Breast epithelium (tissue), 3 donors: ENCODE measurements around the gene AQP10.

Experiments used
- CTCF ChIP-seq, 3 donors: fragments of 450-650 bp; IDR thresholded peaks; one replicate each; pipeline ENCODE4 v1.5.1; 2016 to 2017; ENCODE audit warnings: antibody characterized with exemption in 3 of 3, mild to moderate bottlenecking in 3 of 3, moderate library complexity in 3 of 3
- POLR2A ChIP-seq: fragments of 450-650 bp; IDR thresholded peaks from one replicate; pipeline ENCODE4 v1.6.1; 2016; ENCODE audit warnings: antibody characterized with exemption, mild to moderate bottlenecking, moderate library complexity
- POLR2AphosphoS5 ChIP-seq, 3 donors: sonication (generic); formaldehyde crosslinking; IDR thresholded peaks; one replicate each; pipeline ENCODE4 v1.6.1; 2017; ENCODE audit warnings: antibody characterized with exemption in 3 of 3

DNA sequence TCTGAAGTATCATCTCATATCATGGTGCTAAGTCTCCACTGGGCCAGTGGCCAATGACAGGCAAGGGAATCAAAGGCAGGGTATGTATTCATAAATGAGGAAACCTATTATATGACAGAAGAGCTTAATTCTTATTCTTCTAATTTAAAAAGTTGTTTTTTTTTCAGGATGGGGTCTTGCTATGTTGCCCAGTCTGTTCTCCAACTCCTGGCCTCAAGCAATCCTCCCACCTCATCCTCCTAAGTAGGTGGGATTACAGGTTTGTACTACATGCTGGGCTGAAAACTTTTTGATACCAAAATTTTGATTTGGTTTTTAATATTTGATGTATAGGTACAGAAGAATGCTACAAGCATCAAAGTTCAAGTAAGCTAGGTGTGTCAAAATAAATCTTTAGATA lies 39.4 kb downstream of the AQP10 start:
- no peak for TF ChIP-seq CTCF (IDR thresholded peaks at IDR 0.05)
- no peak for TF ChIP-seq POLR2A
- TF ChIP-seq POLR2AphosphoS5 (IDR thresholded peaks at IDR 0.05): no peak
